ENCODE measurements around the gene SOD1. TPM values are rescaled to one million over a fixed set of nuclear protein-coding genes. Genes with fewer than 3 reads are reported as not detected.
A peak's percentile ranks its signal among the peaks of the same experiment; 100 is the strongest.

SOD1 gene
- total and polyA plus RNA-seq, 2 donors (not counting 1 experiment from before 2014, with no cell fraction given) = 91.2 to 123 TPM

- ChIA-PET POLR2A (no interaction called here), CTCF (no interaction called here)
- Histone ChIP-seq H3K9ac (ENCODE audit: low read length) (no peak overlapping the region), H3K4me3 (ENCODE audit: control extremely low read depth in 1 of 5, extremely low read depth in 1 of 5, insufficient read depth in 1 of 5, low read depth in 2 of 5, low read length in 4 of 5) (no peak overlapping the region), H3K27ac (ENCODE audit: low read length in 2 of 2) (no peak overlapping the region), H3K36me3 (replicated peaks in 1 of 2; ENCODE audit: control extremely low read depth in 1 of 2, control insufficient read depth in 1 of 2, extremely low read depth in 1 of 2, insufficient read depth in 2 of 2, low read length in 1 of 2) (peaks cover 0 to 3% of the 10 kb centered on the region in 2 experiments), H2AFZ (ENCODE audit: insufficient read depth, low read depth, low read length, poor library complexity, severe bottlenecking) (no peak overlapping the region), H4K20me1 (ENCODE audit: control insufficient read depth, insufficient read depth, low read length, poor library complexity, severe bottlenecking) (peaks cover 86% of the 10 kb centered on the region), H3K79me2 (ENCODE audit: control insufficient read depth, insufficient read depth, low read length) (peaks cover 95% of the 10 kb centered on the region), H3K4me2 (replicated peaks; ENCODE audit: low read depth, low read length, poor library complexity, severe bottlenecking) (no peak overlapping the region), H3K4me1 (ENCODE audit: control insufficient read depth in 2 of 2, insufficient read depth in 2 of 2, low read length in 2 of 2) (peaks cover 32 to 56% of the 10 kb centered on the region in 2 donors), H3K27me3 (replicated peaks in 1 of 4; ENCODE audit: control extremely low read depth in 1 of 4, control insufficient read depth in 3 of 4, insufficient read depth in 4 of 4, low read length in 3 of 4) (no peaks in the 10 kb centered on the region), H3K9me3 (ENCODE audit: control extremely low read depth in 1 of 3, control insufficient read depth in 2 of 3, insufficient read depth in 1 of 3, low read length in 2 of 3) (no peaks in the 10 kb centered on the region)
- no peak overlapping the region for H3K4me3 Mint-ChIP-seq
- ATAC-seq (ENCODE audit: low read depth) (no peak), DNase-seq (no peak)
- no peak for TF ChIP-seq EZH2 (IDR thresholded peaks at IDR 0.05; ENCODE audit: borderline replicate concordance, insufficient read depth, low read depth, low read length, poor library complexity, severe bottlenecking)
- TF ChIP-seq, protein P1, sequence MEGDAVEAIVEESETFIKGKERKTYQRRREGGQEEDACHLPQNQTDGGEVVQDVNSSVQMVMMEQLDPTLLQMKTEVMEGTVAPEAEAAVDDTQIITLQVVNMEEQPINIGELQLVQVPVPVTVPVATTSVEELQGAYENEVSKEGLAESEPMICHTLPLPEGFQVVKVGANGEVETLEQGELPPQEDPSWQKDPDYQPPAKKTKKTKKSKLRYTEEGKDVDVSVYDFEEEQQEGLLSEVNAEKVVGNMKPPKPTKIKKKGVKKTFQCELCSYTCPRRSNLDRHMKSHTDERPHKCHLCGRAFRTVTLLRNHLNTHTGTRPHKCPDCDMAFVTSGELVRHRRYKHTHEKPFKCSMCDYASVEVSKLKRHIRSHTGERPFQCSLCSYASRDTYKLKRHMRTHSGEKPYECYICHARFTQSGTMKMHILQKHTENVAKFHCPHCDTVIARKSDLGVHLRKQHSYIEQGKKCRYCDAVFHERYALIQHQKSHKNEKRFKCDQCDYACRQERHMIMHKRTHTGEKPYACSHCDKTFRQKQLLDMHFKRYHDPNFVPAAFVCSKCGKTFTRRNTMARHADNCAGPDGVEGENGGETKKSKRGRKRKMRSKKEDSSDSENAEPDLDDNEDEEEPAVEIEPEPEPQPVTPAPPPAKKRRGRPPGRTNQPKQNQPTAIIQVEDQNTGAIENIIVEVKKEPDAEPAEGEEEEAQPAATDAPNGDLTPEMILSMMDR (IDR thresholded peaks at IDR 0.05) = no peak
- H3K4me1 Mint-ChIP-seq = peaks cover 87% of the 10 kb centered on the region
- no peaks in the 10 kb centered on the region for H3K27me3 Mint-ChIP-seq
- H3K9me3 Mint-ChIP-seq (ENCODE audit: insufficient read depth) = no peaks in the 10 kb centered on the region
- no CpG with 5 or more reads among the region's 3 CpGs for WGBS (ENCODE audit: insufficient coverage)
- no peak overlapping the region for H3K27ac Mint-ChIP-seq
- intact Hi-C loops (cut with micrococcal nuclease) = no loop called here
Observed at GRCh38 chr21:31713115-31713514, 53.6 kb downstream of the SOD1 start.

DNA sequence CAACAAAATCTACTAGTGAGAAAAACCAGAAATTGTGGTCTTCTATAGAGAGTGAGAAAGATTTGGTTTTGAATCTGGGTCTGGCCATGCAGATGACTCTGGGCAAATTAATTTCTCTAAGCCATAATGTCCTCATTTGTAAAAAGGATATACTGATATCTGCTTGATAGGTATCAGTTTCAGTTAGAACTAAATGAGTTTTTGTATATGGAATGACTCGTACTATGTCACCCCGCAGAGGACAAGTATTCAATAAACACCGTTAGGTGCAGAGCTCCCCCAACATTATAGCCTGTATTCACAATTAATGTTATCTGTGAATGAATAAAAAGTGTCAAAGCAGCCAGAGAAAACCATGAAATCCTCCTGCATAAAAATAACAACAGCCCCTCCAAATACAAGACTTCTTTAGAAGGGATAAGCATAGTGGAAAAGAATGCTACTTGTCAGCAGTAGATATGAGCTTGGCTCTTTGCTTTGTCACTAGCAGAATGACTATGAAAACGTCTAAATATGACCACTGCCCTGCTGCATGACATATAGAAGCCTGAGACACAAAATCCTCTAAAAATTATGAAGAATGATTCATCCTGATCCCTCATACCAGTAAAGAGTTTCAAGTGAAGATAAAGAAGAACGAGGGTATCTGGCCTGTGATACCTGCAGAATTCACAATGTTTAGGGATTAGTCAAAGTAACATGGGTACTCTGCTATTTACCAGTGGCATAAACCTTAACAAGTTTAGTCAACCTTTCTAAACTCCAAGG, 54.7 kb downstream of the SOD1 start:
- no peaks in the 10 kb centered on the region for H3K27me3 ChIP-seq (replicated peaks in 1 of 4; ENCODE audit: control extremely low read depth in 1 of 4, control insufficient read depth in 3 of 4, insufficient read depth in 4 of 4, low read length in 3 of 4)
- H3K79me2 ChIP-seq (ENCODE audit: control insufficient read depth, insufficient read depth, low read length) = peaks cover 95% of the 10 kb centered on the region
- TF ChIP-seq, protein P1 (IDR thresholded peaks at IDR 0.05) = no peak
- no peak for TF ChIP-seq EZH2 (IDR thresholded peaks at IDR 0.05; ENCODE audit: borderline replicate concordance, insufficient read depth, low read depth, low read length, poor library complexity, severe bottlenecking)
- peaks cover 86% of the 10 kb centered on the region for H4K20me1 ChIP-seq (ENCODE audit: control insufficient read depth, insufficient read depth, low read length, poor library complexity, severe bottlenecking)
- no peaks in the 10 kb centered on the region for H3K9me3 ChIP-seq (ENCODE audit: control extremely low read depth in 1 of 3, control insufficient read depth in 2 of 3, insufficient read depth in 1 of 3, low read length in 2 of 3)
- no peak overlapping the region for H3K4me3 ChIP-seq (ENCODE audit: control extremely low read depth in 1 of 5, extremely low read depth in 1 of 5, insufficient read depth in 1 of 5, low read depth in 2 of 5, low read length in 4 of 5)
- Mint-ChIP-seq H3K4me3 (peak overlapping the region; percentile 10), H3K27me3 (no peaks in the 10 kb centered on the region), H3K4me1 (peaks cover 87% of the 10 kb centered on the region), H3K27ac (peak overlapping the region; percentile 34), H3K9me3 (ENCODE audit: insufficient read depth) (no peaks in the 10 kb centered on the region)
- H2AFZ ChIP-seq (ENCODE audit: insufficient read depth, low read depth, low read length, poor library complexity, severe bottlenecking) = no peak overlapping the region
- intact Hi-C loops (cut with micrococcal nuclease) = loop anchor here (2.0 kb wide), 1 partner anchor 15 kb away; no protein-coding TSS in a partner anchor
- no CpG with 5 or more reads among the region's 5 CpGs for WGBS (ENCODE audit: insufficient coverage)
- no peak overlapping the region for H3K9ac ChIP-seq (ENCODE audit: low read length)
- peaks cover 3% of the 10 kb centered on the region in 2 experiments for H3K36me3 ChIP-seq (replicated peaks in 1 of 2; ENCODE audit: control extremely low read depth in 1 of 2, control insufficient read depth in 1 of 2, extremely low read depth in 1 of 2, insufficient read depth in 2 of 2, low read length in 1 of 2)
- H3K4me2 ChIP-seq (replicated peaks; ENCODE audit: low read depth, low read length, poor library complexity, severe bottlenecking) = peak overlapping the region; percentile 15
- ATAC-seq (ENCODE audit: low read depth) (no peak), DNase-seq (no peak)
- H3K4me1 ChIP-seq (ENCODE audit: control insufficient read depth in 2 of 2, insufficient read depth in 2 of 2, low read length in 2 of 2) = peaks cover 28 to 55% of the 10 kb centered on the region in 2 donors
- ChIA-PET CTCF (no interaction called here), POLR2A (no interaction called here)
- H3K27ac ChIP-seq (ENCODE audit: low read length in 2 of 2) = no peak overlapping the region
